GM10266 (cell line): ENCODE data around the gene LAIR2.

Experiments used
- DNase-seq: peaks from one replicate; pipeline ENCODE4 v3.0.0; 2012; ENCODE audit errors: extremely low spot score
- TF ChIP-seq, protein P1 (sequence below): IDR thresholded peaks from 2 replicates; pipeline ENCODE4 v1.5.1; 2012; ENCODE audit warnings: mild to moderate bottlenecking, low read depth; ENCODE audit not compliant: control insufficient read depth, insufficient read depth; ENCODE audit errors: missing control alignments

The LAIR2 gene

DNA sequence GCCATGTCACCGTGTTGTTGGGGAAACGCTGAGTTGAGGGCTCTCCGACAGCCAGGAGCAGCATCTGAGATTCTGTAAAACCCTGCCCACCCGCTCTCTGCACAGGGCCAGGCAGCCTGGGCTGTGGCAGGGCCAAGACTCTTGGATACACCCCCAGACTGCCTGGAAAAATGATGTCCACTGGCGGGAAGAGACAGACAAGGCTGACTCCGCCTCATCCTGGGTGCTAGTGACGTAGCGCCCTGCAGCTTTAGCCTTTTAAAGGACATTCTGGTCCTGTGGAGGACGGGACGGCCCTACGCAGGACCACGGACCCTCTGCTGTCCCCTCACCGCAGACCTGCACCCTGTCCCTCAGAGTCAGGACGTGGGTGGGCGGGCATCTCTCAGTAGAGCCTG, 50.3 kb downstream of the LAIR2 start:
- no peak for DNase-seq
- TF ChIP-seq, protein P1, sequence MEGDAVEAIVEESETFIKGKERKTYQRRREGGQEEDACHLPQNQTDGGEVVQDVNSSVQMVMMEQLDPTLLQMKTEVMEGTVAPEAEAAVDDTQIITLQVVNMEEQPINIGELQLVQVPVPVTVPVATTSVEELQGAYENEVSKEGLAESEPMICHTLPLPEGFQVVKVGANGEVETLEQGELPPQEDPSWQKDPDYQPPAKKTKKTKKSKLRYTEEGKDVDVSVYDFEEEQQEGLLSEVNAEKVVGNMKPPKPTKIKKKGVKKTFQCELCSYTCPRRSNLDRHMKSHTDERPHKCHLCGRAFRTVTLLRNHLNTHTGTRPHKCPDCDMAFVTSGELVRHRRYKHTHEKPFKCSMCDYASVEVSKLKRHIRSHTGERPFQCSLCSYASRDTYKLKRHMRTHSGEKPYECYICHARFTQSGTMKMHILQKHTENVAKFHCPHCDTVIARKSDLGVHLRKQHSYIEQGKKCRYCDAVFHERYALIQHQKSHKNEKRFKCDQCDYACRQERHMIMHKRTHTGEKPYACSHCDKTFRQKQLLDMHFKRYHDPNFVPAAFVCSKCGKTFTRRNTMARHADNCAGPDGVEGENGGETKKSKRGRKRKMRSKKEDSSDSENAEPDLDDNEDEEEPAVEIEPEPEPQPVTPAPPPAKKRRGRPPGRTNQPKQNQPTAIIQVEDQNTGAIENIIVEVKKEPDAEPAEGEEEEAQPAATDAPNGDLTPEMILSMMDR, result no peak

DNA sequence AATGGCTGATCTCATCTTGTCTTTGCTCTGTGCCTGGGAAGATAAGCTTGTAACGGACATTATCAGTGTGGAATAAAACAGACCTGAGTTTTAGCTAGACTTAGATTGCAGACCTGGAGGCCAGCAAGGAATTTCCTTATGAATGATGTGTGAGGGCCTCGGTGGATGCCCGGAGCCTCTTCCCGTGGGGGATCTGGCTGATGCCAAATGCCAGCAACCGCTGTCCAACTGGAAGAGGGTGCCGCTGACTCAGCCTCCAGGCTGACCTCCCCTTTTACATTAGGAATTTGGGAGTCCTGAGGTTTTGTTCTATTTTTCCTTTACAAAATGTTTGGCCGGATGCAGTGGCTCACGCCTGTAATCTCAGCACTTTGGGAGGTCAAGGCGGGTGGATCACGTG, 51.4 kb downstream of the LAIR2 start:
- no peak for DNase-seq
- TF ChIP-seq, protein P1, result no peak

- DNase-seq, result no peak
- TF ChIP-seq, protein P1, result no peak
These were observed 52.3 kb downstream of the LAIR2 start for GRCh38 chr19:54554896-54555295.

DNA sequence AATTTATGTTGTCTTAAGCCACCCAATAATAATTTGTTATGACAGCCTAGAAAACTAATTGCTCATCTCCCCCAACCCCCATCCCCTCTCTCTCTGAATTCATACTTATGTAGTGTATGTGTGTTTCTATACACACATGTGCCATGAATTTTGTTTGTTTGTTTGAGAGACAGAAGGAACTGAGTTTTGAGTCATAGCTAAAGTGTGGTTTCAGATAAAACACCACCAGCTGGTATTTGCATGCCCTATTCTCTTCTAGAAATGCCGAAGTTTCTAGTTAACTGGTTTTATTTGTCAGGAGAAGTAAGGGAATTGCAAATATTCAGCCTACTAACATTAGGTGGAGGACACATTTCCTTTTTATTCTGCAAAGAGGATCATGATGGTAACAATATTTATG, 53.6 kb downstream of the LAIR2 start:
- TF ChIP-seq, protein P1, result no peak
- no peak for DNase-seq

- TF ChIP-seq, protein P1, result no peak
- no peak for DNase-seq
These were observed 55.7 kb downstream of the LAIR2 start for GRCh38 chr19:54558339-54558738.
